ENCODE results near the gene FZD2. TPM values are rescaled to one million over a fixed set of nuclear protein-coding genes. Genes with fewer than 3 reads are reported as not detected.

The FZD2 gene
- total and polyA plus RNA-seq, 2 of the 13 experiments (the other 11 are each of a cell fraction or from before 2014, with no cell fraction given) = 0.07 to 0.13 TPM

GRCh38 chr17:44585315-44585714 is 28.0 kb downstream of the FZD2 start:
- WGBS (ENCODE audit: low lambda C conversion rate) = 5% methylated on average over 7 of the region's 7 CpGs
- intact Hi-C loops (cut with micrococcal nuclease; ENCODE audit: unreplicated experiment) (no loop called here), in situ Hi-C loops (cut with HindIII; ENCODE audit: extremely low pct_ligation_motif_present, low pct_unique_long_range_greater_than_20kb) (no loop called here)
- POLR2A ChIA-PET = no interaction called here
- no peak overlapping the region for H3K9ac ChIP-seq (ENCODE audit: insufficient read depth, low read depth, low read length)
- no peaks in the 10 kb centered on the region for H3K9me3 ChIP-seq (ENCODE audit: low read length)
- TF ChIP-seq ZNF713 (CRISPR knock-in tag; IDR thresholded peaks at IDR 0.05) = no peak
- no peak for TF ChIP-seq ZNF652 (CRISPR knock-in tag; IDR thresholded peaks at IDR 0.05; ENCODE audit: borderline replicate concordance, low read depth)
- TF ChIP-seq ZBTB42 (CRISPR knock-in tag; IDR thresholded peaks at IDR 0.05) = no peak
- no peak for TF ChIP-seq TSC22D2 (CRISPR knock-in tag; IDR thresholded peaks at IDR 0.05; ENCODE audit: borderline replicate concordance)
- TF ChIP-seq FOXP4 (CRISPR knock-in tag; IDR thresholded peaks at IDR 0.05) = no peak
- TF ChIP-seq NFE2 (CRISPR knock-in tag; IDR thresholded peaks at IDR 0.05) = no peak
- TF ChIP-seq ZNF382 (CRISPR knock-in tag; IDR thresholded peaks at IDR 0.05; ENCODE audit: borderline replicate concordance) = no peak
- no peak for TF ChIP-seq NFRKB (IDR thresholded peaks at IDR 0.05)
- no peak for TF ChIP-seq ZNF737 (CRISPR knock-in tag; IDR thresholded peaks at IDR 0.05; ENCODE audit: borderline replicate concordance)
- TF ChIP-seq FLYWCH1 (CRISPR knock-in tag; IDR thresholded peaks at IDR 0.05) = no peak
- no peak for TF ChIP-seq YEATS4 (CRISPR knock-in tag; IDR thresholded peaks at IDR 0.05; ENCODE audit: borderline replicate concordance)
- no peak for TF ChIP-seq ZNF160 (CRISPR knock-in tag; IDR thresholded peaks at IDR 0.05)
- no peak for TF ChIP-seq ZNF549 (CRISPR knock-in tag; IDR thresholded peaks at IDR 0.05)
- no peak for TF ChIP-seq NFYB (CRISPR knock-in tag; IDR thresholded peaks at IDR 0.05)
- TF ChIP-seq EHMT2 (IDR thresholded peaks at IDR 0.05; ENCODE audit: borderline replicate concordance, low read depth, low read length) = no peak
- CTCF ChIA-PET (ENCODE audit: low intra/inter-chr PET ratio, low total read pairs) = no interaction called here
- no peaks in the 10 kb centered on the region for H3K4me1 ChIP-seq (ENCODE audit: insufficient read depth, low read length)
- H4K20me1 ChIP-seq (ENCODE audit: insufficient read depth, low read length) = no peaks in the 10 kb centered on the region
- ATAC-seq (no peak), FAIRE-seq (no peak), DNase-seq (ENCODE audit: low spot score) (no peak)
- no peaks in the 10 kb centered on the region for H3K79me2 ChIP-seq (ENCODE audit: insufficient read depth, low read length)
- H3K27me3 ChIP-seq (ENCODE audit: control insufficient read depth in 1 of 2, insufficient read depth in 2 of 2, low read length in 2 of 2) = peaks cover 1 to 6% of the 10 kb centered on the region in 2 experiments; a peak in 2 of 5 replicates
- no peak overlapping the region for H3K27ac ChIP-seq (ENCODE audit: extremely low read length, insufficient read depth, low read length)
- no peak overlapping the region for H2AFZ ChIP-seq (ENCODE audit: low read length)
- BruUV-seq (replicated peaks) = no TSS peak
- H3K36me3 ChIP-seq (replicated peaks in 1 of 2; ENCODE audit: control insufficient read depth in 1 of 2, insufficient read depth in 2 of 2, low read length in 2 of 2) = no peaks in the 10 kb centered on the region
- H3K4me2 ChIP-seq (ENCODE audit: low read depth, low read length) = no peak overlapping the region
- no peak overlapping the region for H3K4me3 ChIP-seq (replicated peaks in 1 of 3; ENCODE audit: insufficient read depth in 1 of 3, low read depth in 2 of 3, low read length in 3 of 3)
